ENCODE data around the gene PNKD. TPM values are rescaled to one million over a fixed set of nuclear protein-coding genes. Genes with fewer than 3 reads are reported as not detected.

Gene PNKD
- total and polyA plus RNA-seq, 9 donors: 23.3 to 74.5 (median 48.1) TPM

DNA sequence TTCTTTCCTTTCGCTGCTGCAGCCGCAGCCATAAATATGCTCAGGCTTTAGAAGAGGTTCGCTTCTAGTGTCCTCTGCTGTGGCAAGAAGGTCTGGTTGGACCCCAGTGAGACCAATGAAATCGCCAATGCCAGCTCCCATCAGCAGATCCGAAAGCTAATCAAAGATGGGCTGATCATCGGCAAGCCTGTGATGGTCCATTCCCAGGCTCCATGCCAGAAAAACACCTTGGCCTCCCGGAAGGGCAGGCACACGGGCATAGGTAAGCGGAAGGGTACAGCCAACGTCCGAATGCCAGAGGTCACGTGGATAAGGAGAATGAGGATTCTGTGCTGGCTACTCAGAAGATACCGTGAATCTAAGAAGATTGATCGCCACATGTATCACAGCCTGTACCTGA is 83.7 kb downstream of the PNKD start:
- Histone ChIP-seq H3K27me3 (no peaks in the 10 kb centered on the region), H3K4me3 (no peak overlapping the region), H3K27ac (no peak overlapping the region), H3K36me3 (no peaks in the 10 kb centered on the region), H3K9me3 (no peaks in the 10 kb centered on the region), H3K4me1 (ENCODE audit: insufficient read depth) (peaks cover 1% of the 10 kb centered on the region)
- WGBS, 3 donors: 92 to 95% (median 95%) methylated on average over 14 of the region's 14 CpGs
- TF ChIP-seq EP300 (IDR thresholded peaks at IDR 0.05) (no peak), POLR2A (IDR thresholded peaks at IDR 0.05) (no peak)
- TF ChIP-seq, protein P1, sequence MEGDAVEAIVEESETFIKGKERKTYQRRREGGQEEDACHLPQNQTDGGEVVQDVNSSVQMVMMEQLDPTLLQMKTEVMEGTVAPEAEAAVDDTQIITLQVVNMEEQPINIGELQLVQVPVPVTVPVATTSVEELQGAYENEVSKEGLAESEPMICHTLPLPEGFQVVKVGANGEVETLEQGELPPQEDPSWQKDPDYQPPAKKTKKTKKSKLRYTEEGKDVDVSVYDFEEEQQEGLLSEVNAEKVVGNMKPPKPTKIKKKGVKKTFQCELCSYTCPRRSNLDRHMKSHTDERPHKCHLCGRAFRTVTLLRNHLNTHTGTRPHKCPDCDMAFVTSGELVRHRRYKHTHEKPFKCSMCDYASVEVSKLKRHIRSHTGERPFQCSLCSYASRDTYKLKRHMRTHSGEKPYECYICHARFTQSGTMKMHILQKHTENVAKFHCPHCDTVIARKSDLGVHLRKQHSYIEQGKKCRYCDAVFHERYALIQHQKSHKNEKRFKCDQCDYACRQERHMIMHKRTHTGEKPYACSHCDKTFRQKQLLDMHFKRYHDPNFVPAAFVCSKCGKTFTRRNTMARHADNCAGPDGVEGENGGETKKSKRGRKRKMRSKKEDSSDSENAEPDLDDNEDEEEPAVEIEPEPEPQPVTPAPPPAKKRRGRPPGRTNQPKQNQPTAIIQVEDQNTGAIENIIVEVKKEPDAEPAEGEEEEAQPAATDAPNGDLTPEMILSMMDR (IDR thresholded peaks at IDR 0.05): no peak
- no peak for DNase-seq
- intact Hi-C loops (cut with DNase I): no loop called here

GRCh38 chr2:218354850-218355443 is 84.6 kb downstream of the PNKD start:
- Histone ChIP-seq H3K9me3 (no peaks in the 10 kb centered on the region), H3K36me3 (no peaks in the 10 kb centered on the region), H3K4me1 (ENCODE audit: insufficient read depth) (peaks cover 1% of the 10 kb centered on the region), H3K4me3 (no peak overlapping the region), H3K27me3 (no peaks in the 10 kb centered on the region), H3K27ac (no peak overlapping the region)
- 65 to 74% (median 69%) methylated on average over 20 of the region's 20 CpGs for WGBS, 3 donors
- intact Hi-C loops (cut with DNase I): loop anchor here in 1 of 4 donors (5.0 kb wide), 1 partner anchor 33 kb away; no protein-coding TSS in a partner anchor
- no peak for DNase-seq
- TF ChIP-seq, protein P1 (IDR thresholded peaks at IDR 0.05): no peak
- TF ChIP-seq EP300 (IDR thresholded peaks at IDR 0.05) (no peak), POLR2A (IDR thresholded peaks at IDR 0.05) (no peak)

GRCh38 chr2:218357236-218358177 is 87.2 kb downstream of the PNKD start:
- Histone ChIP-seq H3K4me1 (ENCODE audit: insufficient read depth) (peaks cover 1% of the 10 kb centered on the region), H3K4me3 (no peak overlapping the region), H3K27me3 (no peaks in the 10 kb centered on the region), H3K36me3 (no peaks in the 10 kb centered on the region), H3K9me3 (no peaks in the 10 kb centered on the region), H3K27ac (no peak overlapping the region)
- TF ChIP-seq EP300 (IDR thresholded peaks at IDR 0.05): no peak
- DNase-seq: no peak
- 47 to 59% (median 52%) methylated on average over 17 of the region's 17 CpGs for WGBS, 3 donors
- intact Hi-C loops (cut with DNase I): loop anchor here in 1 of 4 donors (5.0 kb wide), 1 partner anchor 35 kb away; no protein-coding TSS in a partner anchor

- DNase-seq: no peak
- Histone ChIP-seq H3K27me3 (no peaks in the 10 kb centered on the region), H3K9me3 (no peaks in the 10 kb centered on the region), H3K36me3 (no peaks in the 10 kb centered on the region), H3K4me1 (ENCODE audit: insufficient read depth) (peaks cover 1% of the 10 kb centered on the region), H3K27ac (no peak overlapping the region), H3K4me3 (no peak overlapping the region)
- 83 to 87% (median 86%) methylated on average over 4 of the region's 4 CpGs for WGBS, 3 donors
- intact Hi-C loops (cut with DNase I): no loop called here
- TF ChIP-seq, protein P1 (IDR thresholded peaks at IDR 0.05): no peak
- TF ChIP-seq POLR2A (IDR thresholded peaks at IDR 0.05) (no peak), EP300 (IDR thresholded peaks at IDR 0.05) (no peak)
Observed at GRCh38 chr2:218360453-218360852, 90.1 kb downstream of the PNKD start.
